ENCODE data around the gene C2CD4B.

DNA sequence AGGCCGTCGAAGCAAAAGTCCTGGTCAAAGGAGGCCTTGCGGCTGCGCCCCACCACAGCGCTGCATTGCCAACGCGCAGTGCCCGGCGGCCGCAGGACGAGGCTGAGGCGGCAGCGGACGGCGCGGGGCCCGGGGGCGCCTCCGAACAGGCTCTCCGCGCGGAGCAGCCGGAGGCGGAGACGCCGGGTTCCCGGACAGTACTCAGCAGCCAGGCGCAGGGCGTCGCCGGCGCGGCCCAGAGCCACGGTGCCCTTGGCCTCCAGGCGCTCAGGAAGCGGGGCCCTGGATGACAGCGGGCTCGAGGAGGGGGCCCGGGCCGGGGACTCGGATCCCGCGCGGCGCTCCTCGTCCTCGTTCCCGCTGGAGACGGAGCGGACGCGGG lies 1.1 kb downstream of the C2CD4B start:
- TF ChIP-seq, protein P1, sequence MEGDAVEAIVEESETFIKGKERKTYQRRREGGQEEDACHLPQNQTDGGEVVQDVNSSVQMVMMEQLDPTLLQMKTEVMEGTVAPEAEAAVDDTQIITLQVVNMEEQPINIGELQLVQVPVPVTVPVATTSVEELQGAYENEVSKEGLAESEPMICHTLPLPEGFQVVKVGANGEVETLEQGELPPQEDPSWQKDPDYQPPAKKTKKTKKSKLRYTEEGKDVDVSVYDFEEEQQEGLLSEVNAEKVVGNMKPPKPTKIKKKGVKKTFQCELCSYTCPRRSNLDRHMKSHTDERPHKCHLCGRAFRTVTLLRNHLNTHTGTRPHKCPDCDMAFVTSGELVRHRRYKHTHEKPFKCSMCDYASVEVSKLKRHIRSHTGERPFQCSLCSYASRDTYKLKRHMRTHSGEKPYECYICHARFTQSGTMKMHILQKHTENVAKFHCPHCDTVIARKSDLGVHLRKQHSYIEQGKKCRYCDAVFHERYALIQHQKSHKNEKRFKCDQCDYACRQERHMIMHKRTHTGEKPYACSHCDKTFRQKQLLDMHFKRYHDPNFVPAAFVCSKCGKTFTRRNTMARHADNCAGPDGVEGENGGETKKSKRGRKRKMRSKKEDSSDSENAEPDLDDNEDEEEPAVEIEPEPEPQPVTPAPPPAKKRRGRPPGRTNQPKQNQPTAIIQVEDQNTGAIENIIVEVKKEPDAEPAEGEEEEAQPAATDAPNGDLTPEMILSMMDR (IDR thresholded peaks at IDR 0.05) = no peak
- TF ChIP-seq ZFX (IDR thresholded peaks at IDR 0.05; ENCODE audit: borderline replicate concordance) = no peak
